T-helper 1 cell treated with Interleukin-12 subunit alpha and Interleukin-12 subunit beta and Interleukin-4 antibody, amounts not matched to agents 30 ng/mL and 1 ng/mL, for 36 hours (primary cell): ENCODE measurements around the gene SLC25A44. TPM values are rescaled to one million over a fixed set of nuclear protein-coding genes. Genes with fewer than 3 reads are reported as not detected.

Source experiments
- intact Hi-C: fragments of 100-400 bp; cut with micrococcal nuclease; formaldehyde crosslinking; loops from one replicate; pipeline ENCODE4 v1.15.1; 2024
- total RNA-seq: library from RNA; stranded (reverse); gene quantifications from 2 replicates; pipeline ENCODE4 v1.2.3, GENCODE V29; 2022

Gene SLC25A44
- total RNA-seq, 1 donor from 2014 or later, result 41.9 TPM

DNA sequence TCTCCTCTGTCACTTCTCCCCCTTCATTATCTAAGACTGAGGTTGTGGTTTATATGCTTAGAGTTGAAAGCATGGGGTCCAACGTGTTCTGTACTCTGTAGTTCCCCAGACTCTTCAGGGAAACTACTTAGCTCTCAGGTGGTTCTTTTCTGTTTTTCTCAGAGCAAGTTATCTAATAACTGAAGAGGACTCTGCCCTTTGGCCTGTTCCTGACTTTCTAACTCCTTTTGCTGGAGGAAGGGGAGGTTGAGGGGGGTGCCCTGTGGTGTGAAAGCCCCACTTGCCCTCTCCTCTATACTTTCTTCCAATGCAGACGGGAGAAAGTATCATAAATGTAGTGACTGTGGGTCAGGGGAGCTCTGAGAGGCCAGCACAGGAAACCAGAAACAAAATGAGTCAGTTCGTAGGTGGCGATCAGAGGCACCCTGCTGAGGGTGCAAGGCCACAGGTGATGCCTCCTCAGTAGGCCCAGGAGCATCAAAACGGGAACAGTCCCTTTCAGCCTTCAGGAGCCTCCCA is 5.0 kb downstream of the SLC25A44 start:
- intact Hi-C loops, result loop anchor here (1.0 kb wide), 2 partner anchors 14 to 26 kb away; partner anchors contain the start of gene PMF1

DNA sequence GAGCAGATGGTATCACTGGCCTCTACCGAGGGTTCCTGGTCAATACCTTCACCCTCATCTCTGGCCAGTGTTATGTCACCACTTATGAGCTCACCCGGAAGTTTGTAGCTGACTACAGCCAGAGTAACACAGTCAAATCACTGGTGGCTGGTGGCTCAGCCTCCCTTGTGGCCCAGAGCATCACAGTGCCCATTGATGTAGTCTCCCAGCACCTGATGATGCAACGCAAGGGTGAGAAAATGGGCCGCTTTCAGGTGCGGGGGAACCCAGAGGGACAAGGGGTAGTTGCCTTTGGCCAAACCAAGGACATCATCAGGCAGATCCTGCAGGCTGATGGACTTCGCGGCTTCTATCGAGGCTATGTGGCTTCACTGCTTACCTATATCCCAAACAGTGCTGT is 6.1 kb downstream of the SLC25A44 start:
- intact Hi-C loops, result no loop called here

DNA sequence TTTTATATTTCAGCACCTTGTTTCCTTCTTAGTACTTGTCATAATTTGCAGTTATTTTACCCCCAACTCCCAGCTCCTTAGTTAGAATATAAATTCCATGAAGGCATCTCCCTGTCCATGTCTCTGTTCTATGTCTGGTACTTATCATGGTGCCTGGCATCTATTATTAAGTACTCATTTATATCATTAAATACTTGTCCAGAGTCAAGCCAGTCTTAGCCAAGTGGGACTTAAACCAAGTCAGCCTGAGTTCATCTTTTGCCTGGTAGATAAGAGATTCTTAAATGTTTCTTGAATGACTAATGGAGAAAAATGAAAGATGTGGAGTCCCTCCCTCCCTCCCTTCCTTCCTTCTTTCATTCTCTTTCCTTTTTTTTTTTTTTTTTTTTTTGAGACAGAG is 9.4 kb downstream of the SLC25A44 start:
- intact Hi-C loops, result no loop called here

- intact Hi-C loops, result no loop called here
Measured at GRCh38 chr1:156204686-156205085, 10.8 kb downstream of the SLC25A44 start.

DNA sequence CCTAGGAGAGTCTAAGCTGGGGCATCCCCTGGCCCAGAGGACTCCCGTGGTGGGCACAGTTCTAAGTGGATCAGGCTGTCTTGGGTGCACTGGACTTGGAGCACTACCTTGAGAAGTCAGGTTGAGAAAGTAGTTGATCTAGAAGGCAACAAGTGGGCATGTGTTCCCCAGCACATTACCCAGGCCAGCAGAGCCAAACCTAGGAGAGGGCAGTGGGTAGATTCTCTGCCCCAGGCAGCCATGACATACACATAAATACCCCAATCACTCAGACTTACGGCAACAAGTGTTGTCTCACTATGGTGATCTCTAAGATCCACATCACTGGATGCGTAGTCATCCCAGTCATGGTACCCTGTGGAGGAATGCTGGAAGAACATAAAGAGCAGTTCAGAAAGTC is 17.3 kb downstream of the SLC25A44 start:
- intact Hi-C loops, result no loop called here

- intact Hi-C loops, result loop anchor here (1.0 to 2.0 kb wide), 3 partner anchors 51 to 301 kb away; partner anchors contain the start of genes CCT3, RIT1 and TSACC
Measured at GRCh38 chr1:156212130-156212529, 18.2 kb downstream of the SLC25A44 start.

- intact Hi-C loops, result loop anchor here (1.0 to 2.0 kb wide), 7 partner anchors 12 to 302 kb away; partner anchors contain the start of genes CCT3, RIT1, SMG5 and TSACC
Measured at GRCh38 chr1:156212833-156213643, 19.1 kb downstream of the SLC25A44 start, which contains the start of gene PMF1. Gene PMF1, plus strand, starts transcription at chr1:156213007. Its CDS starts 9 bp downstream, at chr1:156213016.

- intact Hi-C loops, result loop anchor here (1.0 to 2.0 kb wide), 6 partner anchors 12 to 303 kb away; partner anchors contain the start of genes RIT1 and SMG5
Measured at GRCh38 chr1:156213644-156213966, 19.7 kb downstream of the SLC25A44 start.

DNA sequence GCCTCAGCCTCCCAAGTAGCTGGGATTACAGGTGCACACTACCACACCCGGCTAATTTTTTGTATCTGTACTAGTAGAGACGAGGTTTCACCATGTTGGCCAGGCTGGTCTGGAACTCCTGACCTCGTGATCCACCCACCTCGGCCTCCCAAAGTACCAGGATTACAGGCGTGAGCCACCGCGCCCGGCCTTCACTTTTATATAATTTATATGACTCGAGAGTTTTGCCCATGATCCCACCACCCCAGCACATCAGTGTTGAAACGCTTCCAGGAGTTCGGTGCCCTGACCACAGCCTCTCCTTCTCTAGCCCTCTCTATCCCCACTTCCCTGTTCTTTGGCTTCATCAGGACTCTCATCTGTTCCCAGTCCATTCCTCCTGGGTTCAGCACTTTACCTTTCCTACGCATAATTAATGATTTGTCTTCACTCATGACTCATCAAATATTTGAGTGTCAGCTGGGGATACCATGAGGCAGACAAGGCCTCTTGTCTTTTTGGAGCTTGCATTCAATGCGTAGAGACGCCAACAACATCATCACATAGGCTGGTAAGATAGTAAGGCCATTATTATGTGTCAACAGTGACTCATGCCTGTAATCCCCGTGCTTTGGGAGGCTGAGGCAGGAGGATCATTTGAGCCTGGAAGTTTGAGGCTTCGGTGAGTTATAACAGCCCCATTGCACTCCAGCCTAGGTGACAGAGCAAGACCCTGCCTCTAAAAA is 20.3 kb downstream of the SLC25A44 start:
- intact Hi-C loops, result no loop called here

GRCh38 chr1:156216361-156217086 is 22.6 kb downstream of the SLC25A44 start:
- intact Hi-C loops, result loop anchor here (1.0 kb wide), 1 partner anchor 9 kb away; no protein-coding TSS in a partner anchor

DNA sequence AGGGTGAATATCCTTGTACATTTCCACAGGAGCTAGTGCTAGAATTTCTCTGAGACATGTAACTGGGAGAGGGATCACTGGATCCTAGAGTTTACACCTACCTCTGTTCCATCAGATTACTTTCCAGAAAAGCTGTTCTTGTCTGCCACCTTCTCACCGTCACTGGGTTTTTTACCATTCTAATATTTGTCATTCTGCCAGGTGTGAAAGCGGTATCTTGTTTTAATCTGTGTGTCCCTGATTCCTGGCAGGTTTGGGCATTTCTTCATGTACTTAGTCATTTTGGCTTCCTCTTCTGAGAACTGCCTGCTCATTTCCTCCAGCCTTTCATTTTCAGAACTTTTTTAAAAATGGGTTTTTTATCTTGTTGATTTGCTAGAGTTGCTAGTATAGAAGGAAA is 24.0 kb downstream of the SLC25A44 start:
- intact Hi-C loops, result loop anchor here (1.0 kb wide), 2 partner anchors 7 to 25 kb away; no protein-coding TSS in a partner anchor

- intact Hi-C loops, result no loop called here
Measured at GRCh38 chr1:156220226-156220625, 26.3 kb downstream of the SLC25A44 start.

DNA sequence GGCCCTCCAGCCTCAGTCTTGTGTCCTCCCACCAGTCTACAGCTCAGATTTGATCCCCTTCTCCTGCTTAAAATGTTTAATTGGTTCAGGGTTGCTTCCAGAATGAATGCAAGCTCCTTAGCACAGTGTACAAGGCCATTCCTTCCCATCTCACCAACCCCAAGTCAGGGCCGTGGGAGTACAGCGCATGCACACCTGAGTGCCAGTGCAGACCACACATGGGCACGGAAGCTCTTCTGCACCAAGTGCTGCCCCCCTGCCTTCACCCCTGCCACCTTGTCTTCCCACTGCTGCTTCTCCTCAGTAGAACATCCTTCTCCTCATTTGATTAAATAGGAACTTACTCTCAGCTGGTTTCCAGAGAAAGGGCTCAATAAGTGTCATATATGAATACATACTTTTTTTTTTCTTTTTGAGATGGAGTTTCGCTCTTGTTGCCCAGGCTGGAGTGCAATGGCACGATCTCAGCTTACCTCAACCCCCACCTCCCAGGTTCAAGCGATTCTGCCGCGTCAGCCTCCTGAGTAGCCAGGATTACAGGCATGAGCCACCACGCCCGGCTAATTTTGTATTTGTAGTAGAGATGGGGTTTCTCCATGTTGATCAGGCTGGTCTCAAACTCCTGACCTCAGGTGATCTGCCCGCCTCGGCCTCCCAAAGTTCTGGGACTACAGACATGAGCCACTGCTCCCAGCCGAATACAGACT is 28.2 kb downstream of the SLC25A44 start:
- intact Hi-C loops, result no loop called here

- intact Hi-C loops, result loop anchor here (1.0 to 2.0 kb wide), 10 partner anchors 8 to 135 kb away; partner anchors contain the start of genes PMF1 and SMG5
Measured at GRCh38 chr1:156225677-156226014, 31.7 kb downstream of the SLC25A44 start.

DNA sequence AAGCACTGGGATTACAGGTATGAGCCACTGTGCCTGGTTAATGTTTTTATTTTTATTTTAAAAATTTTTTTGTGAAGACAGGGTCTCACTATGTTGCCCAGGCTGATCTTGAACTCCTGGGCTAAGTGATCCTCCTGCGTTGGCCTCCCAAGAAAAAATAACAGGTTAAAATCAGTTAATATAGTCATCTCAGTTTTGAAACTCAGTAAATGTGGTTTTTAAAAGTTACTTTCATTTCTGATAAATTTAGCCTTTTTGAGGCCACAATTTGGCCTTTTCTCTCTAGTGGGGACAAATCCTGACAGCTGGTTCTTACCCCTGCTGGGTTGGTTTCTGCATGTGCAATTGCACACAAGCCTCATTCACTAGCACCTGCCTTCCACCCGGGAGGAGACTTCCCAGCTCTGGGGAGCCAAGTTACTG is 32.2 kb downstream of the SLC25A44 start:
- intact Hi-C loops, result no loop called here

- intact Hi-C loops, result no loop called here
Measured at GRCh38 chr1:156226782-156227181, 32.9 kb downstream of the SLC25A44 start.

DNA sequence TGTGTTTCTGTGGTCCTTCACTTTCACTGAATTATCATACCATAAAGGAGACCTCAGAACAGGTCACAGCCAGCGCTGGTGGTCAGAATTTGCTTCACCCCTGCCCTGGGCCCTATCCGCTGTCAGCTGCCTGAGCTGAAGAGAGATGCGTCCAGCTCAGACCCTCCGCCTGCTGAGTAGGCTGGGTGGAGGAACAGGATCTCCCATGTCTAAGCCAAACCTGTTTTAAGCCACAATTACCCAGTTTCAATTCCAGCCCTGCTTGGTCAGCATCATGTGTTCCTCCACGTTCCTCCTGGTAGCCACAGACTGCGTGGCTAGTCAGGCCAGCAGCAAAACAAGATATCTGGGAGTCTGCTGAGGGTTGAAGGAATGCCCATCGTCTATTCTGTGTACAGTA is 34.6 kb downstream of the SLC25A44 start:
- intact Hi-C loops, result no loop called here

- intact Hi-C loops, result no loop called here
Measured at GRCh38 chr1:156229809-156230472, 36.0 kb downstream of the SLC25A44 start.

GRCh38 chr1:156230473-156230837 is 36.6 kb downstream of the SLC25A44 start:
- intact Hi-C loops, result no loop called here
